ENCODE data around the gene CADPS.

Gene CADPS

GRCh38 chr3:62481962-62482361 lies 393.3 kb downstream of the CADPS start:
- DNase-seq: no peak

- no peak for DNase-seq
These were observed 395.2 kb downstream of the CADPS start for GRCh38 chr3:62480056-62480455.

- no peak for DNase-seq
These were observed 395.9 kb downstream of the CADPS start for GRCh38 chr3:62479326-62479725.

GRCh38 chr3:62475306-62475705 lies 399.9 kb downstream of the CADPS start:
- no peak for DNase-seq

- DNase-seq: no peak
These were observed 407.1 kb downstream of the CADPS start for GRCh38 chr3:62467966-62468722.

- DNase-seq: no peak
These were observed 412.4 kb downstream of the CADPS start for GRCh38 chr3:62462788-62463187.

GRCh38 chr3:62462104-62462762 lies 413.0 kb downstream of the CADPS start:
- DNase-seq: no peak

- DNase-seq: no peak
These were observed 420.3 kb downstream of the CADPS start for GRCh38 chr3:62454916-62455315.

- no peak for DNase-seq
These were observed 421.8 kb downstream of the CADPS start for GRCh38 chr3:62453448-62453847.

GRCh38 chr3:62451211-62451887 lies 423.9 kb downstream of the CADPS start:
- no peak for DNase-seq

- no peak for DNase-seq
These were observed 428.8 kb downstream of the CADPS start for GRCh38 chr3:62446337-62446940.

GRCh38 chr3:62445275-62445674 lies 429.9 kb downstream of the CADPS start:
- DNase-seq: no peak

GRCh38 chr3:62439978-62440377 lies 435.2 kb downstream of the CADPS start:
- no peak for DNase-seq

- DNase-seq: no peak
These were observed 435.9 kb downstream of the CADPS start for GRCh38 chr3:62439176-62439813.

GRCh38 chr3:62436785-62437184 lies 438.4 kb downstream of the CADPS start:
- DNase-seq: no peak

- DNase-seq: no peak
These were observed 441.8 kb downstream of the CADPS start for GRCh38 chr3:62433396-62433795.

- no peak for DNase-seq
These were observed 454.0 kb downstream of the CADPS start for GRCh38 chr3:62421207-62421606.

GRCh38 chr3:62416144-62416543 lies 459.1 kb downstream of the CADPS start:
- DNase-seq: no peak

GRCh38 chr3:62415312-62415801 lies 459.9 kb downstream of the CADPS start:
- DNase-seq: no peak

- no peak for DNase-seq
These were observed 460.4 kb downstream of the CADPS start for GRCh38 chr3:62414786-62415185.

GRCh38 chr3:62413687-62414086 lies 461.5 kb downstream of the CADPS start:
- no peak for DNase-seq

- DNase-seq: no peak
These were observed 468.3 kb downstream of the CADPS start for GRCh38 chr3:62406945-62407344.

- no peak for DNase-seq
These were observed 469.6 kb downstream of the CADPS start for GRCh38 chr3:62405566-62405965.
